Brain microvascular endothelial cell (primary cell): Measurements from ENCODE around the gene SMOC2.

ENCODE experiments used
- DNase-seq: peaks from one replicate; pipeline ENCODE4 v3.0.0-alpha.2; 2020
- H3K27ac ChIP-seq: fragments of 250-450 bp; sonication (Bioruptor Pico); 2 replicates; pipeline ENCODE4 v1.5.1; 2020; ENCODE audit warnings: mild to moderate bottlenecking, moderate library complexity
- H3K27me3 ChIP-seq: fragments of 250-450 bp; sonication (Bioruptor Pico); replicated peaks from 2 replicates; pipeline ENCODE4 v1.5.1; 2020; ENCODE audit warnings: mild to moderate bottlenecking
- H3K36me3 ChIP-seq: fragments of 250-450 bp; sonication (Bioruptor Pico); replicated peaks from 2 replicates; pipeline ENCODE4 v1.5.1; 2020; ENCODE audit warnings: mild to moderate bottlenecking
- H3K4me3 ChIP-seq: 2 replicates; pipeline ENCODE4 v1.5.1; 2011; ENCODE audit warnings: low read depth, mild to moderate bottlenecking, control low read depth, low read length, moderate library complexity
- in situ Hi-C: cut with HindIII; loops from 2 replicates; pipeline ENCODE4 v1.10.0; 2017; ENCODE audit warnings: low sequenced_read_pairs, low pct_ligation_motif_present
- TF ChIP-seq, protein P1 (sequence below): IDR thresholded peaks from 2 replicates; pipeline ENCODE4 v1.5.1; 2011; ENCODE audit warnings: low read depth, mild to moderate bottlenecking, moderate library complexity, low read length, control low read depth, inconsistent platforms; ENCODE audit errors: missing control alignments

The SMOC2 gene

DNA sequence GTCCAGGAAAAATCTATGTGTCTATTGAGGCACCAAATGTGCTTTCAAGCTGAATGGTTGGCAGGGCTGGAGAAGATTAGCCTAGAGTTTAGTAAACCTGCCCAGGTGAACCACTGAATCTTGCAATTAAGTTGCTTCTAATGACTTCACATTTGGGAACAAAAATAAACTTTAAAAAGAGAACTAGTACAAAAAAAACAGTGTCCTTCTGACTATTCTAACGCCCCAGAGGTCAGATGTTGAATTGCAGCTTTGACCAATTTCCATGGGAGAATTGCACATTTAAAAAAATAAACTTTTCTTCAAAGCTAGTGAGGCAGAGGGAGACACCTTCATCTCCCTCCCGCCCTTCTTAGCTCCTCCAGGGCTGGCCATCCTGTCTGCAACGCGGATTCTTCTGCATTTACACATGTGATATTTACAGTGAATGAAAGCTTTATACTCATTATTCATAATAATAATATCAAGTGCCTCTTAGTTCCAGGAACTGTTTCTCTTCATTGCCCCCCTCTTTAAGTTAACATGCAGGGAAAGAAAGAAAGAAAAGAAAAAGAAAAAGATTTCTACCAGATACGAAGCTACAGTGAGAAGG lies 270.2 kb downstream of the SMOC2 start:
- H3K4me3 ChIP-seq = no peak overlapping the region
- H3K27ac ChIP-seq = no peak overlapping the region
- no peaks in the 10 kb centered on the region for H3K36me3 ChIP-seq
- no peaks in the 10 kb centered on the region for H3K27me3 ChIP-seq
- TF ChIP-seq, protein P1, sequence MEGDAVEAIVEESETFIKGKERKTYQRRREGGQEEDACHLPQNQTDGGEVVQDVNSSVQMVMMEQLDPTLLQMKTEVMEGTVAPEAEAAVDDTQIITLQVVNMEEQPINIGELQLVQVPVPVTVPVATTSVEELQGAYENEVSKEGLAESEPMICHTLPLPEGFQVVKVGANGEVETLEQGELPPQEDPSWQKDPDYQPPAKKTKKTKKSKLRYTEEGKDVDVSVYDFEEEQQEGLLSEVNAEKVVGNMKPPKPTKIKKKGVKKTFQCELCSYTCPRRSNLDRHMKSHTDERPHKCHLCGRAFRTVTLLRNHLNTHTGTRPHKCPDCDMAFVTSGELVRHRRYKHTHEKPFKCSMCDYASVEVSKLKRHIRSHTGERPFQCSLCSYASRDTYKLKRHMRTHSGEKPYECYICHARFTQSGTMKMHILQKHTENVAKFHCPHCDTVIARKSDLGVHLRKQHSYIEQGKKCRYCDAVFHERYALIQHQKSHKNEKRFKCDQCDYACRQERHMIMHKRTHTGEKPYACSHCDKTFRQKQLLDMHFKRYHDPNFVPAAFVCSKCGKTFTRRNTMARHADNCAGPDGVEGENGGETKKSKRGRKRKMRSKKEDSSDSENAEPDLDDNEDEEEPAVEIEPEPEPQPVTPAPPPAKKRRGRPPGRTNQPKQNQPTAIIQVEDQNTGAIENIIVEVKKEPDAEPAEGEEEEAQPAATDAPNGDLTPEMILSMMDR = no peak
- peak; percentile 0 for DNase-seq
- in situ Hi-C loops = no loop called here

DNA sequence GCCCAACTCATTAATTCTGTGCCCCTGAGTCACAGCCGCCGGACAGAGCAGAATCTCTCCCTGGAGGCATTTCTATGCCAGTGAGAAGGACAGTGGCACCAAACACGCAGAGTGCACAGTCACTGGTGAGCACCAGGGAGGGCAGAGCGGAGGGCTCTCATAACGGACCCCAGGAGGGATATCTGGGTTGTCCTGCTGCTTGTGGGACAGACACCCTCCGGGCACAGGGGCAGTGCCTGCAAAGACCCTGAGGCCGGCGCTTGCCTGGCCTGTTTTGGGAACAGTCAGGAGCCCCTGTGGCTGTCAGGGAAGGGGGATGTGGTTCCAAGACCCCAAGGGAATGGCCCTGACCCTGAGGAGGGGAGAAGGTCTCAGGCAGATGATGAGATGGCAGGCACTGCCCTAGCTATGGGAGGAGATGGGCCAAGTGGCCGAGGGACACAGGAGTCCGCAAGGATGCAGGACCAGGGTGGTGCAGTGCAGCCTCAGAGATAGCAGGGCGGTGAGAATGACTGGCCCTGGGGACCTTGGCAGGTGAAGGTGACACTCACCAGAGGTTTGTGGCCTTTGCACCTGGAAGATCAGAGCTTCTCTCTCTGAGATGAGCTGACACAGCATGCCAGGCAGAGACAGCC lies 270.8 kb downstream of the SMOC2 start:
- no peaks in the 10 kb centered on the region for H3K36me3 ChIP-seq
- DNase-seq = no peak
- H3K27ac ChIP-seq = no peak overlapping the region
- TF ChIP-seq, protein P1 = no peak
- in situ Hi-C loops = no loop called here
- no peak overlapping the region for H3K4me3 ChIP-seq
- H3K27me3 ChIP-seq = no peaks in the 10 kb centered on the region

DNA sequence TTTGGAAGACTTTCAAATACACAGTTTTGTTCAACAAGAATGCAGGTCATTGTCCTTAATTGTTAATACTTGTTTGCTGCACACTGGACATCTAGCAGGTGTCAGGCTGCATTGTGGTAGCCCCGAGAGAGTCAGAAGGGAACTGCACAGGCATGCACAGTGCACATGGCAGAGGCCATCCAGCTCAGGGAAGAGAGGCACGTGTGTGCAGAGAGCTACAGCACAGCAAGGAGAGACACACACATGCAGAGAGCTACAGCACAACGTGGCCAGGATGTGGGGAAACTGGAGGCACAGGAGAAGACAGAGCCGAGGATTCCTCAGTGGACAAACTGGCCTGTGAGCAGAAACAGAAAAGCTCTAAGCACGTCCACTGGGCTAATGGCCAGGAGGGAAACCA lies 272.0 kb downstream of the SMOC2 start:
- in situ Hi-C loops = no loop called here
- no peak overlapping the region for H3K4me3 ChIP-seq
- no peak for DNase-seq
- no peak overlapping the region for H3K27ac ChIP-seq
- no peaks in the 10 kb centered on the region for H3K27me3 ChIP-seq
- H3K36me3 ChIP-seq = no peaks in the 10 kb centered on the region
- TF ChIP-seq, protein P1 = no peak

DNA sequence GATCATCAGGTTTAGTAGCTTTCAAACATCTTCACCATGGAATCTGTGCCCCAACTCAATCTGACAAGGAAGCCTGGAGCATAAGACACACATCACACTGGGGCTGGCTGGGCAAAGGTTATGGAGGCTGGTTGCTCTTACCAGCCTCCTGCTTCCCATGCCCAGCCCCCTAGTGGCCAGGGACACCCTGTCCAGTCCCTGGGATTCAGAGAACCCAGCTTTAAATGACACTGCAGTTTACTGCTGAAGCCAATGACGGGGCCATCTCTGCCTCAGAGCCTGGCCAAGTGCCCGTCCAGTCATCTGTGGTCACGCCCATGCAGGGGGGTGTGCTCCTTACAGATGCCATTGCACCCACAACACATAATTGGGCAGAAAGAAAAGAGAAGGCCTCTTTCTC lies 272.9 kb downstream of the SMOC2 start:
- TF ChIP-seq, protein P1 = peak; percentile 9
- no peak overlapping the region for H3K4me3 ChIP-seq
- no peak for DNase-seq

DNA sequence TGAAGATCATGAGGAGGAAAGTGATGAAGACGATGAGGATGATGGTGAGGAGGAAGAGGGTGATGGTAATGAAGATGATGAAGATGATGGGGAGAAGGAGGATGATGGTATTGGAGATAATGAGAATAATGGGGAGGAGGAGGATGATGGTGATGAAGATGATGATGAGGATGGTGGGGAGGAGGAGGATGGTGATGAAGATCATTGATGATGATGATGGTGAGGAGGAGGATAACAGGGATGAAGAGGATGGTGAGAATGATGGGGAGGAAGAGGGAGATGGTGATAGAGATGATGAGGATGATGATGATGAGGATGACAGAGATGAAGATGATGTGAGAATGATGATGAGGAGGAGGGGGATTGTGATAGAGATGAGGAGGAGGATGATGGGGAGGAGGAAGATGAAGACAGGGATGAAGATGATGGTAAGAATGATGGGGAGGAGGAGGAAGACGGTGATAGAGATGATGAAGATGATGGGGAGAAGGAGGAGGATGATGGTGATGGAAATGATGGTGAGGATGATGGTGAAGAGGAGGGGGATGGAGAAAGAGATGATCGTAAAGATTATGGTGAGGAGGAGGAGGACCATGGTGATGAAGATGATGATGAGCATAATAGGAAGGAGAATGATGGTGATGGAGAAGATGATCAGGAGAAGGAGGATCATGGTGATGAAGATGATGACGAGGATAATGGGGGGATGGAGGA lies 273.7 kb downstream of the SMOC2 start:
- DNase-seq = no peak
- Histone ChIP-seq H3K27ac (no peak overlapping the region), H3K27me3 (no peaks in the 10 kb centered on the region), H3K4me3 (no peak overlapping the region), H3K36me3 (no peaks in the 10 kb centered on the region)
- in situ Hi-C loops = no loop called here
- TF ChIP-seq, protein P1 = no peak

More for the DNA sequence above, 272.9 kb downstream of the SMOC2 start:
- Histone ChIP-seq H3K36me3 (no peaks in the 10 kb centered on the region), H3K27ac (no peak overlapping the region), H3K27me3 (no peaks in the 10 kb centered on the region)
- in situ Hi-C loops = no loop called here
